ENCODE measurements around the gene SMYD2.

Gene SMYD2

GRCh38 chr1:214378492-214378891 is 97.5 kb downstream of the SMYD2 start:
- TF ChIP-seq CTCF (IDR thresholded peaks at IDR 0.05; ENCODE audit: low read depth, low read length) = no peak
- no peak for DNase-seq (ENCODE audit: extremely low read depth, low read depth)

GRCh38 chr1:214379236-214379970 is 98.4 kb downstream of the SMYD2 start:
- DNase-seq (ENCODE audit: extremely low read depth, low read depth) = no peak
- TF ChIP-seq CTCF (IDR thresholded peaks at IDR 0.05; ENCODE audit: low read depth, low read length) = no peak

- no peak for TF ChIP-seq CTCF (IDR thresholded peaks at IDR 0.05; ENCODE audit: low read depth, low read length)
- no peak for DNase-seq (ENCODE audit: extremely low read depth, low read depth)
These were observed 99.4 kb downstream of the SMYD2 start for GRCh38 chr1:214380396-214380795.

- peak; percentile 57 for DNase-seq (ENCODE audit: extremely low read depth, low read depth)
- TF ChIP-seq CTCF (IDR thresholded peaks at IDR 0.05; ENCODE audit: low read depth, low read length) = no peak
These were observed 100.2 kb downstream of the SMYD2 start for GRCh38 chr1:214380986-214381695.

- DNase-seq (ENCODE audit: extremely low read depth, low read depth) = no peak
These were observed 102.7 kb downstream of the SMYD2 start for GRCh38 chr1:214383381-214384372.

GRCh38 chr1:214384373-214385079 is 103.6 kb downstream of the SMYD2 start:
- TF ChIP-seq CTCF (IDR thresholded peaks at IDR 0.05; ENCODE audit: low read depth, low read length) = no peak
- no peak for DNase-seq (ENCODE audit: extremely low read depth, low read depth)

More at GRCh38 chr1:214383381-214384372, 102.7 kb downstream of the SMYD2 start:
- no peak for TF ChIP-seq CTCF (IDR thresholded peaks at IDR 0.05; ENCODE audit: low read depth, low read length)

Measured in AG09319 (cell line).